ENCODE measurements around the gene MYOD1.

GRCh38 chr11:17752144-17752543, 32.8 kb downstream of the MYOD1 start:
- TF ChIP-seq CTCF (conservative IDR thresholded peaks at IDR 0.05 in 1 of 2, IDR thresholded peaks at IDR 0.05 in 1 of 2; ENCODE audit: extremely low read depth in 1 of 2, insufficient read depth in 1 of 2, low read depth in 1 of 2, low read length in 2 of 2) = no peak
- TF ChIP-seq EZH2 (IDR thresholded peaks at IDR 0.05; ENCODE audit: borderline replicate concordance, low read length) = no peak

Measured in mammary epithelial cell (primary cell).